Measurements from ENCODE around the gene PARD3B.

DNA sequence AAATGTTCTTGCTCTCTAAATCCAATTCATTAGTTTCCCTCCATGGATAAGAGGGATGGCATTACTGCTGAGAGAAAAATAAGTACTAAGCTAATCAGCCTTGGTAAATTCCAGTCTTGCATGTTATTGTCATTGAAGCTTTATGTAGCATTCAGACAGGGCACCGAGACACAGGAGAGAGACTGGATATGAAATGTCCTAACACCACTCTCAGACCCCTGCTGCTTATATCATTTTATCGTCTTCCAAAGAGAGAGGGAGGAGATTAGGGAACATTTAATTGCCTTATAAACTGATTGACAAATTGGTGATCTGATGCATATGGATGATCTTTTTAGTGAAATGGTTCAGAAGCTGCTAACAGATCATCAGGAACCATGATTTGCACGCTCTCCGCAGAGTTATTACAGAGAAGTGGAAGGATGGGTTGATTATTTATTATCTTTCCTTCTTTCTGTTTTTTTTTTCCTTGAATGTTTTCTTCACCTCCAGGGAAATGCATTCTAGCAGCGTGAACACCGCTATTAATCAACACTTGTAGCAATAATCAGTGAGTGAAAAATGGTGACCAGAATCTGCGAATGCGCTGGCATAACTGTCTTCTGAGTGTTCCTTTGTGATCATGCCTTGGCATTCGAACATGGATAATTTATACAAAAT is 986.3 kb downstream of the PARD3B start:
- TF ChIP-seq POLR2AphosphoS5 (IDR thresholded peaks at IDR 0.05) (no peak), POLR2A (IDR thresholded peaks at IDR 0.05) (no peak)

Data from sigmoid colon (tissue), 4 donors.